Stimulated activated naive B cell treated with anti-CD40 and anti-IgM and Interleukin-4, amounts not matched to agents 10 μg/mL and 1 μg/mL and 100 μg/mL, for 72 hours (primary cell): ENCODE measurements around the gene OR7A5.

Source experiments
- ATAC-seq, 2 donors: fragments of 150-1000 bp; cut with Tn5 transposase; replicated peaks; 2 replicates each; pipeline ENCODE4 v1.10.0; 2021; ENCODE audit warnings: moderate library complexity in 1 of 2
- DNase-seq: peaks from one replicate; pipeline ENCODE4 v3.0.0; 2021
- H3K27ac Mint-ChIP-seq: one replicate; pipeline ENCODE4 v1.8.0; 2022; ENCODE audit warnings: mild to moderate bottlenecking, mixed read lengths
- H3K27me3 Mint-ChIP-seq, 2 donors: one replicate each; pipeline ENCODE4 v1.8.0; 2022; ENCODE audit warnings: mixed read lengths in 2 of 2
- H3K36me3 Mint-ChIP-seq, 2 donors: one replicate each; pipeline ENCODE4 v1.8.0; 2022; ENCODE audit warnings: mixed read lengths in 2 of 2, mild to moderate bottlenecking in 1 of 2
- H3K4me1 Mint-ChIP-seq, 2 donors: one replicate each; pipeline ENCODE4 v1.8.0; 2022; ENCODE audit warnings: mixed read lengths in 2 of 2, mild to moderate bottlenecking in 1 of 2
- H3K4me3 Mint-ChIP-seq, 2 donors: one replicate each; pipeline ENCODE4 v1.8.0; 2022; ENCODE audit warnings: mild to moderate bottlenecking in 2 of 2, mixed read lengths in 2 of 2, moderate library complexity in 1 of 2
- H3K9me3 Mint-ChIP-seq, 2 donors: one replicate each; pipeline ENCODE4 v1.8.0; 2022; ENCODE audit warnings: mixed read lengths in 2 of 2, mild to moderate bottlenecking in 1 of 2

Gene OR7A5

DNA sequence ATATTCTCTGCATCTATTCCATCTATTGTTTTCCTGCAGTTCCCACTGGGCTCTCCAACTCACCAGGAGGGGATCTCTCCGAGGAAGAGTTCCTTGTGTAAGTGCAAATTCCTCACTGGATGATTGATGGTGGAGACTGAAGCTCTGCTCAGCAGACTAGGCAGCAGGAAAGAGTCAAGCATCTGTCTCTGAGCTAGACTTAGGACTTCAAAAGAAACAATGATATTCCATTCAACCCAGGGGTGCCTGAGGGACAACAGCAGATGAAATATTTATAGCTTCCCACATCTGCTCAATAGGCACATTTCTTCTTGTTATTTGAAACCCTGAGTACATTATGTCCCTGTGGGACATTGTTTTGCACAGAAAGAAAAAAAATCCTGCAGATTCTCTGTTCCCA lies at the start of gene OR7A5, which contains the start of gene OR7C1:
Gene OR7A5 (minus strand): TSS at position 175 of the 400 bp plus-strand sequence. CDS start 6,944 bp downstream, outside the sequence.
Gene OR7C1 (minus strand): TSS at position 175 of the 400 bp plus-strand sequence. CDS start 35,049 bp downstream, outside the sequence.
- peaks cover 7 to 12% of the 10 kb centered on the region in 2 donors for H3K4me1 Mint-ChIP-seq
- H3K36me3 Mint-ChIP-seq: no peaks in the 10 kb centered on the region
- H3K27me3 Mint-ChIP-seq: no peaks in the 10 kb centered on the region
- DNase-seq (no peak), ATAC-seq (no peak)
- no peak within 1 kb of the TSS for H3K4me3 Mint-ChIP-seq
- peaks cover 0 to 2% of the 10 kb centered on the region in 2 donors for H3K9me3 Mint-ChIP-seq
- H3K27ac Mint-ChIP-seq: no peak within 1 kb of the TSS

DNA sequence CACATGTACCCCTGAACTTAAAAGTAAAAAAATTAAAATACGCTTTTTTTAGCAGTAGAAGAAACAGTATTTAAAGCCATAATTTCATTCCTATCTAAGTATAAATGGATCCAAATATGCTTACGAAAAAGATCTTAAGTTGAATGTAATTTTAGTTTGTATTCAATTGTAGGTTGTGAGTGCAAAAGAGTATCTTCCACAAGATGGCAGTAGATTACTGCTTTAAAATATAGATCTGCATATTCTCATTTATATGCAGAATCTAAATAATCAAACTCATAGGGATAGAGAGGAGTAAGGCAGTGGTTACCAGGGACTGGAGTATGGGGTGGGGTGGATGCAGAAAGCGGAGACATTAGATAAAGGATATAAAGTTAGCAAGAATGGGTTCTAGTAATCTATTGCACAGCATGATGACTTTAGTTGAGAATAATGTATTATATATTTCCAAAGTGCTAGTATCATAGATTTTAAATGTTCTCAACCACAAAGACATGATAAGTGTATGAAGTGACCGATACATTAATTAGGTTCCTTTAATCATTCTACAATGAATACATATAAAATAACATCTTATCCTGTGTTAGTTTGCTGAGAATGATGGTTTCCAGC lies 36.7 kb upstream of the OR7A5 start:
- peak in 1 of 2 donors; percentile 38 for ATAC-seq
- H3K9me3 Mint-ChIP-seq: no peaks in the 10 kb centered on the region
- H3K4me1 Mint-ChIP-seq: no peaks in the 10 kb centered on the region
- H3K36me3 Mint-ChIP-seq: no peaks in the 10 kb centered on the region
- DNase-seq: no peak
- no peak overlapping the region for H3K27ac Mint-ChIP-seq
- H3K27me3 Mint-ChIP-seq: peaks cover 20 to 23% of the 10 kb centered on the region in 2 donors
- no peak overlapping the region for H3K4me3 Mint-ChIP-seq

DNA sequence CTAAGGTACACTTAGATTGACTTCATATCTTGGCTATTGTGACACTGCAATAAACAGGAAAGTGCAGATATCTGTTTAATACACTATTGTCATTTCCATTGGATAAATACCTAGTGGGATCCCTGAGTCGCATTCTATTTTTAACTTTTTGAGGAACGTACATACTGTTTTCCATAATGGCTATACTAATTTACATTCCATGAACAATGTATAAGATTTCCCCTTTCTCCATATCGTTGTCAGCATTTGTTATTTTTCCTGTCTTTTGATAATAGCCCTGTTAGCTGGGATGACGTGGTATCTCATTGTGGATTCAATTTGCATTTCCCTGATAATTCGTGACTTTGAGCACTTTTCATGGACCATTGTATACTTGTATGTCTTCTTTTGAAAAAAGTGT lies 33.5 kb upstream of the OR7A5 start:
- peaks cover 32 to 33% of the 10 kb centered on the region in 2 donors for H3K27me3 Mint-ChIP-seq
- ATAC-seq (no peak), DNase-seq (no peak)
- H3K4me3 Mint-ChIP-seq: no peak overlapping the region
- no peak overlapping the region for H3K27ac Mint-ChIP-seq
- H3K9me3 Mint-ChIP-seq: no peaks in the 10 kb centered on the region
- H3K4me1 Mint-ChIP-seq: no peaks in the 10 kb centered on the region
- no peaks in the 10 kb centered on the region for H3K36me3 Mint-ChIP-seq

DNA sequence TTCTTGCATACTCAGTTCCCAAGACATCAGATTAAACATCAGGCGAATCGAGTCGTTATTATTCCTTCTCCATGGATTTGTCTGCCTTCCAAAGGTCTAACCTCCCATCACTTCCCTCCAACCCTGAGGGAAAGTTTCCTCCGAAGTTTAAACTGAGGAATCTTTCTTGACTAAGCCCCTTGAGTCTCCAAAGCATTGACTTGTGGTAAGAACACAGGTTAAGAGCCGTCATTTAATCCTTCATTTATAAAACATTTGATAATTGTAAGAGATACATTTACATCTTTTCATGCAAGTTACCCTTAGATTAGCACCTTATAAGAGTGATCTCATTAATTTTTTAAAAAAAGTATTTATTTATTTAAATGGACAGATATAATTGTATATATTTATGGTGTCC lies 13.8 kb upstream of the OR7A5 start, which contains the start of gene OR7A10:
Gene OR7A10 (minus strand): TSS at position 101 of the 400 bp plus-strand sequence. CDS start 7,045 bp downstream, outside the sequence.
- H3K4me1 Mint-ChIP-seq: no peaks in the 10 kb centered on the region
- ATAC-seq: no peak
- no peaks in the 10 kb centered on the region for H3K36me3 Mint-ChIP-seq
- no peak within 1 kb of the TSS for H3K27ac Mint-ChIP-seq
- DNase-seq: no peak
- no peak within 1 kb of the TSS for H3K4me3 Mint-ChIP-seq
- H3K27me3 Mint-ChIP-seq: peaks cover 35 to 39% of the 10 kb centered on the region in 2 donors
- no peaks in the 10 kb centered on the region for H3K9me3 Mint-ChIP-seq

DNA sequence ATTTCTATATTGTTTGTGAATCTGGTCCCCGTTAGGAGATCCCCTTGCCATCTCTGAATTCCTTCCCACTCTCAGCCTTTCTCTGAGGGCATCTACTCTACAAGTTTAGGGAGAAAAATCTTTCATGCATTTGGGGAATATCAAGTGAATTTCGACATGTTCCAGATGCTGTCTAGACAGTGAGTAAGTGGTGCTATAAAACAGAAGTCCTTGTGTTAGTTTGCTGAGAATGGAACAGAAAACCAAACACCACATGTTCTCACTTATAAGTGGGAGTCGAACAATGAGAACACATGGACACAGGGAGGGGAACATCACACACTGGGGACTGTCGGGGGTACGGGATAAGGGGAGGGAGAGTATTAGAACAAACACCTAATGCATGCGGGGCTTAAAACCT lies 8.6 kb upstream of the OR7A5 start:
- Mint-ChIP-seq H3K9me3 (no peaks in the 10 kb centered on the region), H3K27me3 (peaks cover 25 to 34% of the 10 kb centered on the region in 2 donors), H3K27ac (no peak overlapping the region), H3K4me1 (peaks cover 0 to 2% of the 10 kb centered on the region in 2 donors), H3K4me3 (no peak overlapping the region), H3K36me3 (no peaks in the 10 kb centered on the region)
- no peak for DNase-seq
- ATAC-seq: no peak

DNA sequence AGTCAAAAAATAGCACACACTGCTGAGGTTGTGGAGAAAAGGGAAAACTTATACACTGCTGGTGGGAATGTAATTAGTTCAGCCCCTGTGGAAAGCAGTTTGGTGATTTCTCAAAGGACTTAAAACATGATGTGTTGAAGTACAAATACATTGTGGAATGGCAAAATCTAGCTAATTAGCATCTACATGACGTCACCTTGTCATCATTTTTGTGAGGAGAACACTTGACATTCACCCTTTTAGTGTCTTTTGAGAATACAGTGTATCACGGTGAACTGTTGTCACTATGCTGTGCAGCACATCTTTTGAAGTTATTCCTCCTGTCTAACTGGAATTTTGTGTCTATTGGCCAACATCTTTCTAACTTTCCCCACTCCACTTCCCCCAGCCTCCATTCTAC lies 8.2 kb upstream of the OR7A5 start:
- Mint-ChIP-seq H3K4me1 (peaks cover 0 to 2% of the 10 kb centered on the region in 2 donors), H3K27me3 (peaks cover 23 to 32% of the 10 kb centered on the region in 2 donors), H3K27ac (no peak overlapping the region), H3K36me3 (no peaks in the 10 kb centered on the region), H3K4me3 (no peak overlapping the region), H3K9me3 (no peaks in the 10 kb centered on the region)
- DNase-seq (no peak), ATAC-seq (no peak)

DNA sequence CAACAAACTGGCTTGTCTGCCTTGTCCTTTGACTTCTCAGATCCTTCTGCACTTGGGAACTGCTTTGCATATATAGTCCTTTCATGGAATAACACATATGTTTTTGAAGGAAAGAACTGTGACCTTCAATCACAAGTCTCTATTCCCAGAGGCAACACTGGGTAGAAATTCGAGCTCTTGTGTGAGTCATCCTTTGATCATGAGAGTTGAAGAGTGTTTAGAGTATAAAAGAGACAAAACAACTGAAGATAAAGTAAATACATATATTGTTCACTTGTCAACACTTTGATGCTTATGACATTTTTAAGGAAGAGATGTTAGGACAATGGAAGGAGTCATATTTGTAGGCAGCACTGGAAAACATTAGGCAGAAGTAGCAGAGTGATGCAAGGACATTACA lies 5.2 kb upstream of the OR7A5 start:
- H3K27ac Mint-ChIP-seq: no peak overlapping the region
- DNase-seq (no peak), ATAC-seq (no peak)
- H3K4me3 Mint-ChIP-seq: no peak overlapping the region
- H3K36me3 Mint-ChIP-seq: no peaks in the 10 kb centered on the region
- H3K4me1 Mint-ChIP-seq: peaks cover 0 to 5% of the 10 kb centered on the region in 2 donors
- H3K9me3 Mint-ChIP-seq: no peaks in the 10 kb centered on the region
- peaks cover 20 to 28% of the 10 kb centered on the region in 2 donors for H3K27me3 Mint-ChIP-seq

DNA sequence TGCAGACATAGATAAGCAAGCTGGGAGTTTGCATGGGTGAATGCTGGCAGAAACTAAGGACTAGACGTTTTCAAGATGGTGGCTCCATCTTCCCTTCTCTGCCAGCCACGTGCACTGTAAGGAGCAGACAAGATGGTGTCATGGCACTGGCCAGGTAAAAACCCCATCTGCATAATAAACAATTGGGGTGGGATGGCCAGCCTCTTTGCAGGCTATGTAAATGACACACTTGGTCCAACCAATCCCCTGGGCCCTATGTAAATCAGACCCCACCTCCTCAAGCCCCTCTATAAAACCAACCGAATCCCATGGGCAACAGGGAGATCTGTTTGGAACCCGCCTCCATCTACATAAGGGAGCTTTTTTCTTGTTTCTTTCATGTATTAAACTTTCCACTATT lies 2.4 kb upstream of the OR7A5 start:
- Mint-ChIP-seq H3K36me3 (no peaks in the 10 kb centered on the region), H3K27me3 (peaks cover 4 to 7% of the 10 kb centered on the region in 2 donors), H3K4me3 (no peak overlapping the region), H3K4me1 (peaks cover 0 to 5% of the 10 kb centered on the region in 2 donors), H3K27ac (no peak overlapping the region), H3K9me3 (no peaks in the 10 kb centered on the region)
- ATAC-seq (no peak), DNase-seq (no peak)

DNA sequence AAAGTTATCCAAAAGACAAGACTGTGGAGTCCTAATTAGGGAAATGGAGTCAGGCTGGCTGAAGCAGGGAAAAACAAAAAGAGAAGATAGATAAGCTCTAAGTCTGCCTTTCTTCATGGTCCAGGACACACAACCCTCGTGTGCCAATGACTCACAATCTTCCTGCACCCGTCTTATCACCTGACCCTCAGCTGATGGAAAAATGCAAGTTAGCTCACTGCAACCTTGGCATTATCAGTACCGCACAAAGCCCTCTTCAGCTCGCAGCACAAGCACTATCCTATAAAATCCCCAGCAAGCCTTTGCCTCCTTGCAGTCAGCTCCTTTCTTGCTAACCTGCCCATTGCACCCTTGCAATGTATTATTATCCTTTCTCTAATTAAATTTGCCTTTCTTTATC lies 4.3 kb downstream of the OR7A5 start:
- Mint-ChIP-seq H3K36me3 (no peaks in the 10 kb centered on the region), H3K9me3 (peaks cover 0 to 2% of the 10 kb centered on the region in 2 donors), H3K4me1 (peaks cover 4 to 14% of the 10 kb centered on the region in 2 donors), H3K27me3 (peaks cover 11 to 14% of the 10 kb centered on the region in 2 donors), H3K4me3 (no peak overlapping the region), H3K27ac (peak overlapping the region; percentile 62)
- DNase-seq (peak; percentile 34), ATAC-seq (peak; percentile 88 to 95)

DNA sequence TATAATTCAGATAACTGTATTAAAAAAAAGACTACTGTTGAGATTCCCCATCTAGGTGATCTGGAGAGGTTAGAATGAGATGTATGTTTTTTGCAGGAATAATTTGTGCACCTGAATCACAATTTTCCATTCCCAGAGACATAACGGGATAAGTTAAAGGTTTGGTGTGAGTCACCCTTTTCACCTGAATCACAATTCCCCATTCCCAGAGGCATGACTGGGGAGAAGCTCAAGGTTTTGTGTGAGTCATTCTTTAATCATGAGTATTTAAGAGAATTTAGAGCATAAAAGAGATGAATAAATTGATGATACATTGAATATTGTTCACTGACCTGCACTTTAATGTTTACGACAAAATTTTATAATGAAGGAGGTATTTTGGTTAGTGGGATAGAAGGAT lies 9.0 kb downstream of the OR7A5 start:
- Mint-ChIP-seq H3K4me3 (no peak overlapping the region), H3K9me3 (peaks cover 0 to 2% of the 10 kb centered on the region in 2 donors), H3K36me3 (no peaks in the 10 kb centered on the region), H3K27ac (no peak overlapping the region), H3K4me1 (peaks cover 4 to 12% of the 10 kb centered on the region in 2 donors), H3K27me3 (peaks cover 11 to 17% of the 10 kb centered on the region in 2 donors)
- DNase-seq (no peak), ATAC-seq (no peak)

DNA sequence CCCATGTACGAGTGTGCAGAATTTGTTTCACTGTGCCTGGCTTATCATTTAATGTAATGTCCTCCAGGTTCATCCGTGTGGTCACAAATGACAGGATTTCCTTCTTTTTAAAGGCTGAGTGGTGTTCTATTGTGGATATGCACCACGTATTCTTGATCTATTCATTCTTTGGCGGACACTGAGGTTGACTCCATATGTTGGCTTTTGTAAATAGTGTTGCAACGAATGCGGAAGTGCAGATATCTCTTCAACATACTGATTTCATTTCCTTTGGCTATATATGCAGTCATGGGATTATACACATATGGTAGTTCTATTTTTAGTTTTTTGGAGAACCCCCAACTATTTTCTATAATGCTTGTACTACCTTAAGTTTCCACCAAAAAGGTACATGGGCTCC lies 13.0 kb downstream of the OR7A5 start:
- no peak for DNase-seq
- no peak overlapping the region for H3K27ac Mint-ChIP-seq
- no peaks in the 10 kb centered on the region for H3K4me1 Mint-ChIP-seq
- H3K4me3 Mint-ChIP-seq: no peak overlapping the region
- no peak for ATAC-seq
- H3K9me3 Mint-ChIP-seq: no peaks in the 10 kb centered on the region
- no peaks in the 10 kb centered on the region for H3K36me3 Mint-ChIP-seq
- peaks cover 11% of the 10 kb centered on the region in 2 donors for H3K27me3 Mint-ChIP-seq

DNA sequence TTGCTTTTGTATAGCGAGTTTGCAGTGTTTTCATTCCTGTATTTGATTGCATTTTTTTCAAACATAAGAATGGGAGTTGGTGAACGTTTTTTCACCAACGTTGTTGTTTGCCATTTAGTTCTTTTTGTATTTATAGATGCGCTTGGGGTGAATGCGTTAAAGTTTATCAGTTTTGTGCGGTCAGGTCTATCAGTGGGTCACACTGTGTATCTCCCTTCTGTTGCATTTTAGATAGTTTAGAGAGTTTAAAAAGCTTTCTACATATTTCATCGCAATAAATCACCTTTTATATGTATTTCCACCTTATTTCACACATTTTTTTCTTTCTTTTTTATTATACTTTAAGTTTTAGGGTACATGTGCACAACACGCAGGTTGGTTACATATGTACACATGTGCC lies 16.4 kb downstream of the OR7A5 start:
- no peak overlapping the region for H3K27ac Mint-ChIP-seq
- no peak overlapping the region for H3K4me3 Mint-ChIP-seq
- H3K4me1 Mint-ChIP-seq: no peaks in the 10 kb centered on the region
- H3K36me3 Mint-ChIP-seq: no peaks in the 10 kb centered on the region
- DNase-seq (no peak), ATAC-seq (no peak)
- peaks cover 0 to 3% of the 10 kb centered on the region in 2 donors for H3K27me3 Mint-ChIP-seq
- no peaks in the 10 kb centered on the region for H3K9me3 Mint-ChIP-seq

DNA sequence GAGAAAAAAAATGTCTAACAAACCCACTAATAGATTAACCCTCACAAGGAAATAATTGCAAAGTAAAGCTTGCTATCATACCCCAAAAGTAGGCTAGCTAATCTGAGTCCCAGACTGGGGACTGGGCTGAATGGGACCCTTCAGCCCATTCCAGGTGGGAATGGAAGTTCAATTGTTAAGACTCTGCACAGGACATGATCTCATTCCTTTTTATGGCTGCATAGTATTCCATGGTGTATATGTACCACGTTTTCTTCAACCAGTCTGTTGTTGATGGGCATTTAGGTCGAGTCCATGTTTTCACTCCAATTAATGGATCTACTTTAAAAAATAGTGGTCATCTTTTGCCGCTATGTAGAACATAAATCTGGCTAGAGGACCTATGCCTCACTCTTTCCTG lies 17.9 kb downstream of the OR7A5 start:
- H3K27me3 Mint-ChIP-seq: peaks cover 0 to 3% of the 10 kb centered on the region in 2 donors
- no peaks in the 10 kb centered on the region for H3K4me1 Mint-ChIP-seq
- H3K36me3 Mint-ChIP-seq: no peaks in the 10 kb centered on the region

DNA sequence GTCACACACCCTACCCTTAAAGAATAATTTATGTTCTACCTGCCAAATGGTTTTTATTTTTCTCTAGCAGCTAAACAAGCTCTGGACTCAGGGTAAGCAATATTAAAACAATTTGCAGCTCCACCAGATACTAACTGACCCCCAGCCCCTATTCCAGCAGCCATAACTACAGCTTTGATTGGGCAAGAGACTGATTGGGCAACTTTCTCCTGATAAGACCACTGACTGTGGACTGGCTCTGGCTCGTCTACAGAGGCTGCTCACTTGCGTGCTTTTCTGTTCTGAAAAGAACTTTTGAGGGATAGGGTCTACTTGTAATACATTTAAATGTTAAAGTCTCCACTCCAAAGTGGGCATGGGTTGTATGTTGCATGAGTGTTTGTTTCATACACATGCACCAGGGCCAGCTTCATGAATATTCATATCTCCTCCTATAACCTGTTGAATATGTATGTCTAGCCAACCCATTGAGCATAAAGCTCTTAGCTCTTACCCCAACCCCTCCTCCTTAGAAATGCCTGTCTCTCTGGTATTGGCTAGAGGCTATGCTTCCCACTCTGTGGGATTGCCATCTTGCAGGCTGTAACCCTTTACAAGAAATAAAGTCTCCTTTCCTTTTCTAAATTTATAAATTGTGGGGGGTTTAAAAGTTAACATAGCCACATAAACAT lies 19.9 kb downstream of the OR7A5 start:
- H3K9me3 Mint-ChIP-seq: no peaks in the 10 kb centered on the region
- H3K27me3 Mint-ChIP-seq: no peaks in the 10 kb centered on the region
- H3K36me3 Mint-ChIP-seq: no peaks in the 10 kb centered on the region
- DNase-seq: no peak
- no peak overlapping the region for H3K27ac Mint-ChIP-seq
- H3K4me1 Mint-ChIP-seq: no peaks in the 10 kb centered on the region
- H3K4me3 Mint-ChIP-seq: no peak overlapping the region
- no peak for ATAC-seq

More for the DNA sequence above, 17.9 kb downstream of the OR7A5 start:
- ATAC-seq (no peak), DNase-seq (no peak)
- Mint-ChIP-seq H3K9me3 (no peaks in the 10 kb centered on the region), H3K27ac (no peak overlapping the region), H3K4me3 (no peak overlapping the region)
